ENCODE results near the gene ALG3.

GRCh38 chr3:184239221-184239620 lies 9.5 kb downstream of the ALG3 start:
- TF ChIP-seq CTCF (IDR thresholded peaks at IDR 0.05) (no peak), EP300 (IDR thresholded peaks at IDR 0.05) (no peak), POLR2A (IDR thresholded peaks at IDR 0.05) (no peak)
